SK-N-SH (cell line): ENCODE data around the gene ST6GALNAC3. TPM values are rescaled to one million over a fixed set of nuclear protein-coding genes. Genes with fewer than 3 reads are reported as not detected.

ENCODE experiments used
- CTCF ChIA-PET: fragments of 300-600, 350-600 bp; formaldehyde crosslinking; extraction: SDS; loops from one replicate; lab custom pipeline; 2021; lab: Yijun Ruan, JAX
- POLR2A ChIA-PET: fragments of 350-600 bp; sonication (Branson Sonifier 250); formaldehyde crosslinking; extraction: SDS; loops from one replicate; lab custom pipeline; 2020; ENCODE audit warnings: antibody characterized with exemption, inconsistent platforms; lab: Yijun Ruan, JAX
- DNase-seq: peaks from one replicate; pipeline ENCODE4 v3.0.0; 2012
- H2AFZ ChIP-seq: fragments of 200-600 bp; sonication (generic); 2 replicates; pipeline ENCODE4 v1.8.1; 2016; ENCODE audit warnings: antibody characterized with exemption, mild to moderate bottlenecking, low read depth
- H3F3A ChIP-seq: fragments of 200-600 bp; sonication (generic); replicated peaks from 2 replicates; pipeline ENCODE3; 2016; ENCODE audit warnings: antibody characterized with exemption, mild to moderate bottlenecking; ENCODE audit not compliant: insufficient read depth
- H3K27ac ChIP-seq, 2 experiments: fragments of 200-500 bp in 1 of 2; fragments of 200-600 bp in 1 of 2; sonication (Bioruptor generic) in 1 of 2; sonication (generic), shearing (Covaris generic) in 1 of 2; 2 replicates each; pipeline versions ENCODE4 v1.5.1 to v1.6.1; 2014 to 2016; ENCODE audit warnings: low read depth in 2 of 2, inconsistent platforms in 1 of 2, low read length in 1 of 2, mild to moderate bottlenecking in 1 of 2, mixed read lengths in 1 of 2
- H3K27me3 ChIP-seq: fragments of 200-600 bp; sonication (generic), shearing (Covaris generic); 2 replicates; pipeline ENCODE4 v1.6.1; 2016; ENCODE audit warnings: mixed run types; ENCODE audit not compliant: insufficient read depth
- H3K36me3 ChIP-seq, 2 experiments: fragments of 200-500 bp in 1 of 2; fragments of 200-600 bp in 1 of 2; sonication (Bioruptor generic) in 1 of 2; sonication (generic) in 1 of 2; replicated peaks in 1 of 2; 2 replicates each; pipeline versions ENCODE3 to v1.5.1; 2014 to 2016; ENCODE audit warnings: low read length in 1 of 2, mild to moderate bottlenecking in 1 of 2; ENCODE audit not compliant: insufficient read depth in 2 of 2, control insufficient read depth in 1 of 2
- H3K4me1 ChIP-seq, 2 experiments: fragments of 200-500 bp in 1 of 2; fragments of 200-600 bp in 1 of 2; sonication (Bioruptor generic) in 1 of 2; sonication (generic), shearing (Covaris generic) in 1 of 2; 2 replicates each; pipeline versions ENCODE4 v1.5.1 to v1.6.1; 2014 to 2016; ENCODE audit warnings: low read depth in 1 of 2, low read length in 1 of 2, mixed run types in 1 of 2; ENCODE audit not compliant: insufficient read depth in 2 of 2, control insufficient read depth in 1 of 2
- H3K4me2 ChIP-seq: fragments of 200-600 bp; sonication (generic), shearing (Covaris generic); 2 replicates; pipeline ENCODE4 v1.6.1; 2017; ENCODE audit warnings: mixed run types
- H3K4me3 ChIP-seq, 2 experiments: fragments of 200-500 bp in 1 of 2; fragments of 200-600 bp in 1 of 2; sonication (Bioruptor generic) in 1 of 2; sonication (generic), shearing (Covaris generic) in 1 of 2; 2 replicates each; pipeline versions ENCODE4 v1.5.1 to v1.8.1; 2014 to 2016; ENCODE audit warnings: low read depth in 2 of 2, inconsistent platforms in 1 of 2, low read length in 1 of 2, mild to moderate bottlenecking in 1 of 2, mixed read lengths in 1 of 2, moderate library complexity in 1 of 2
- H3K79me2 ChIP-seq: fragments of 200-600 bp; sonication (generic); 2 replicates; pipeline ENCODE4 v1.8.1; 2017; ENCODE audit warnings: mild to moderate bottlenecking; ENCODE audit not compliant: insufficient read depth
- H3K9ac ChIP-seq: fragments of 200-600 bp; sonication (generic); 2 replicates; pipeline ENCODE4 v1.6.1; 2017; ENCODE audit warnings: mixed run types
- H3K9me2 ChIP-seq: fragments of 200-600 bp; sonication (generic); 2 replicates; pipeline ENCODE4 v1.6.1; 2017; ENCODE audit warnings: mixed run types
- H3K9me3 ChIP-seq: fragments of 200-600 bp; sonication (generic); 2 replicates; pipeline ENCODE4 v1.6.1; 2017; ENCODE audit warnings: mixed run types, mild to moderate bottlenecking, moderate library complexity
- H4K20me1 ChIP-seq: fragments of 200-600 bp; sonication (generic); 2 replicates; pipeline ENCODE4 v1.6.1; 2017; ENCODE audit warnings: mild to moderate bottlenecking, mixed run types; ENCODE audit not compliant: insufficient read depth
- CHD2 ChIP-seq: fragments of 150-350 bp; IDR thresholded peaks from 2 replicates; pipeline ENCODE4 v1.6.1; 2018; ENCODE audit warnings: low read length; ENCODE audit not compliant: partially characterized antibody
- EP300 ChIP-seq, 2 experiments: IDR thresholded peaks; 2 replicates each; pipeline versions ENCODE4 v1.4.0 to v1.6.1; 2012; ENCODE audit warnings: borderline replicate concordance in 1 of 2, low read depth in 1 of 2, low read length in 1 of 2
- FOXM1 ChIP-seq: IDR thresholded peaks from 2 replicates; pipeline ENCODE4 v1.4.0; 2012; ENCODE audit warnings: low read depth, mild to moderate bottlenecking
- GATA2 ChIP-seq: sonication (generic); formaldehyde crosslinking; IDR thresholded peaks from 2 replicates; pipeline ENCODE4 v1.5.0; 2020; ENCODE audit warnings: mild to moderate bottlenecking, missing genetic modification reagents
- JUND ChIP-seq: IDR thresholded peaks from 2 replicates; pipeline ENCODE4 v1.4.0; 2012
- MAX ChIP-seq: IDR thresholded peaks from 2 replicates; pipeline ENCODE4 v1.4.0; 2012; ENCODE audit warnings: low read depth
- MEF2A ChIP-seq: IDR thresholded peaks from 2 replicates; pipeline ENCODE4 v1.4.0; 2012; ENCODE audit warnings: low read depth, borderline replicate concordance
- MXI1 ChIP-seq: IDR thresholded peaks from 2 replicates; pipeline ENCODE4 v1.6.1; 2012; ENCODE audit warnings: mild to moderate bottlenecking, low read depth, low read length, improper control_type of control experiment
- NFIC ChIP-seq: IDR thresholded peaks from 2 replicates; pipeline ENCODE4 v1.4.0; 2012; ENCODE audit warnings: borderline replicate concordance
- PBX3 ChIP-seq: IDR thresholded peaks from 2 replicates; pipeline ENCODE4; 2012
- RAD21 ChIP-seq: IDR thresholded peaks from 2 replicates; pipeline ENCODE4 v1.6.1; 2012; ENCODE audit warnings: mild to moderate bottlenecking, low read length
- RCOR1 ChIP-seq: fragments of 150-350 bp; IDR thresholded peaks from 2 replicates; pipeline ENCODE4 v1.6.1; 2017; ENCODE audit warnings: antibody characterized with exemption, low read length
- RFX5 ChIP-seq: IDR thresholded peaks from 2 replicates; pipeline ENCODE4 v1.6.1; 2012; ENCODE audit warnings: mild to moderate bottlenecking, improper control_type of control experiment, low read length
- RXRA ChIP-seq: IDR thresholded peaks from 2 replicates; pipeline ENCODE4 v1.4.0; 2012; ENCODE audit warnings: low read depth, mild to moderate bottlenecking, borderline replicate concordance
- TAF1 ChIP-seq: IDR thresholded peaks from 2 replicates; pipeline ENCODE4 v1.6.1; 2012; ENCODE audit warnings: low read depth, mild to moderate bottlenecking, low read length, moderate library complexity, borderline replicate concordance
- TCF12 ChIP-seq: IDR thresholded peaks from 2 replicates; pipeline ENCODE4 v1.4.0; 2012
- TEAD4 ChIP-seq: IDR thresholded peaks from 2 replicates; pipeline ENCODE4 v1.4.0; 2012; ENCODE audit warnings: mild to moderate bottlenecking, borderline replicate concordance; ENCODE audit not compliant: insufficient read depth
- WGBS: methylation state at CpG from one replicate; pipeline ENCODE4 v1.1.6; 2017; ENCODE audit warnings: low lambda C conversion rate; 5-methylcytosine and 5-hydroxymethylcytosine counted together
- polyA plus RNA-seq, 3 experiments: library from polyadenylated mRNA; depleted of rRNA; stranded (reverse); fragments of >200 nt; gene quantifications; 2 replicates each; pipeline ENCODE4 v1.2.3, GENCODE V29; 2012
- TF ChIP-seq, protein P1 (sequence below): IDR thresholded peaks from 2 replicates; pipeline ENCODE4 v1.4.0; 2012; ENCODE audit warnings: low read depth, borderline replicate concordance
- TF ChIP-seq, protein P2 (sequence below): fragments of 150-350 bp; IDR thresholded peaks from 2 replicates; pipeline ENCODE4 v1.6.1; 2016; ENCODE audit warnings: mild to moderate bottlenecking, low read depth, low read length

The ST6GALNAC3 gene
- polyA plus RNA-seq, 1 of the 3 experiments (the other 2 are of a cell fraction), result 8.1 TPM

GRCh38 chr1:76161451-76161850 lies 86.9 kb downstream of the ST6GALNAC3 start:
- TF ChIP-seq MXI1 (no peak), PBX3 (no peak), RCOR1 (no peak), TCF12 (no peak), TAF1 (no peak), RFX5 (no peak), GATA2 (CRISPR knock-in tag) (no peak), JUND (no peak), RAD21 (no peak)
- TF ChIP-seq, protein P1, sequence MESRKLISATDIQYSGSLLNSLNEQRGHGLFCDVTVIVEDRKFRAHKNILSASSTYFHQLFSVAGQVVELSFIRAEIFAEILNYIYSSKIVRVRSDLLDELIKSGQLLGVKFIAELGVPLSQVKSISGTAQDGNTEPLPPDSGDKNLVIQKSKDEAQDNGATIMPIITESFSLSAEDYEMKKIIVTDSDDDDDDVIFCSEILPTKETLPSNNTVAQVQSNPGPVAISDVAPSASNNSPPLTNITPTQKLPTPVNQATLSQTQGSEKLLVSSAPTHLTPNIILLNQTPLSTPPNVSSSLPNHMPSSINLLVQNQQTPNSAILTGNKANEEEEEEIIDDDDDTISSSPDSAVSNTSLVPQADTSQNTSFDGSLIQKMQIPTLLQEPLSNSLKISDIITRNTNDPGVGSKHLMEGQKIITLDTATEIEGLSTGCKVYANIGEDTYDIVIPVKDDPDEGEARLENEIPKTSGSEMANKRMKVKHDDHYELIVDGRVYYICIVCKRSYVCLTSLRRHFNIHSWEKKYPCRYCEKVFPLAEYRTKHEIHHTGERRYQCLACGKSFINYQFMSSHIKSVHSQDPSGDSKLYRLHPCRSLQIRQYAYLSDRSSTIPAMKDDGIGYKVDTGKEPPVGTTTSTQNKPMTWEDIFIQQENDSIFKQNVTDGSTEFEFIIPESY, result no peak
- TF ChIP-seq, protein P2, sequence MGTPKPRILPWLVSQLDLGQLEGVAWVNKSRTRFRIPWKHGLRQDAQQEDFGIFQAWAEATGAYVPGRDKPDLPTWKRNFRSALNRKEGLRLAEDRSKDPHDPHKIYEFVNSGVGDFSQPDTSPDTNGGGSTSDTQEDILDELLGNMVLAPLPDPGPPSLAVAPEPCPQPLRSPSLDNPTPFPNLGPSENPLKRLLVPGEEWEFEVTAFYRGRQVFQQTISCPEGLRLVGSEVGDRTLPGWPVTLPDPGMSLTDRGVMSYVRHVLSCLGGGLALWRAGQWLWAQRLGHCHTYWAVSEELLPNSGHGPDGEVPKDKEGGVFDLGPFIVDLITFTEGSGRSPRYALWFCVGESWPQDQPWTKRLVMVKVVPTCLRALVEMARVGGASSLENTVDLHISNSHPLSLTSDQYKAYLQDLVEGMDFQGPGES, result no peak
- 88% methylated on average over 2 of the region's 2 CpGs for WGBS
- Histone ChIP-seq H4K20me1 (no peaks in the 10 kb centered on the region), H3K4me2 (no peak overlapping the region), H3F3A (no peaks in the 10 kb centered on the region), H3K27ac (no peak overlapping the region), H3K4me3 (no peak overlapping the region), H2AFZ (no peak overlapping the region), H3K9me2 (no peaks in the 10 kb centered on the region), H3K27me3 (no peaks in the 10 kb centered on the region), H3K36me3 (no peaks in the 10 kb centered on the region), H3K4me1 (peaks cover 0 to 2% of the 10 kb centered on the region in 2 experiments; a peak in 1 of 4 replicates), H3K9ac (no peak overlapping the region), H3K9me3 (no peaks in the 10 kb centered on the region), H3K79me2 (no peaks in the 10 kb centered on the region; the same call in 1 of the 2 replicates)
- CTCF ChIA-PET, result interaction anchor here (0.9 kb wide), 1 partner anchor 982 kb away, joined by 4 read pairs; no protein-coding TSS in a partner anchor
- no peak for DNase-seq
- POLR2A ChIA-PET, result no interaction called here

DNA sequence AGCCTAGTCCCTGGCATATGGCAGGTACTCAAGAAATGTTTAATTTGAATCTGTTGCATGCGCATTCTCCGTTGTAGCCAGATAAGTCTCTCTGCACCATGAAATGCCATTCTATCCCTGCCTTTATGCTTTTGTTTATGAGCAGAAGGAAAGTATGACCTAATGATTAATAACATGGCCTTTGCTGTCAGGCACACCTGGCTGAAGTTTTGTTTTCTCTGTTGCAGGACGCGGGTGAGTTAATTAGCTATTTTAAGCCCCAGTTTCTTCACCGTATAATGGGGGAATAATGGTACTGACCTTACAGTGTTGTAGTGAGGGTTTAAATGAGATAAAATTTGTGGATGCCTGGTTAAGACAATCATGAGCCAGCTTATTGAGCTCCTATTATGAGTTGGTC lies 87.7 kb downstream of the ST6GALNAC3 start:
- no peak for DNase-seq
- Histone ChIP-seq H3K27me3 (no peaks in the 10 kb centered on the region), H3K4me3 (no peak overlapping the region), H3K9me2 (no peaks in the 10 kb centered on the region), H3F3A (no peaks in the 10 kb centered on the region)
- POLR2A ChIA-PET, result no interaction called here
- CTCF ChIA-PET, result interaction anchor here (0.6 to 3.1 kb wide), 3 partner anchors 8 to 964 kb away, joined by 3 to 15 read pairs (median 7); no protein-coding TSS in a partner anchor
- WGBS, result 96% methylated on average over 5 of the region's 5 CpGs
- TF ChIP-seq, protein P2, result no peak
- TF ChIP-seq MAX, result no peak
- TF ChIP-seq RXRA, result no peak
- no peak for TF ChIP-seq TCF12
- no peak for TF ChIP-seq MEF2A
- TF ChIP-seq NFIC, result no peak
- TF ChIP-seq TAF1, result no peak
- no peak for TF ChIP-seq RCOR1
- TF ChIP-seq TEAD4, result no peak
- no peak for TF ChIP-seq FOXM1
- no peak for TF ChIP-seq CHD2
- TF ChIP-seq EP300 (IDR thresholded peaks at IDR 0.05; ENCODE audit: borderline replicate concordance in 1 of 2, low read depth in 1 of 2, low read length in 1 of 2), result no peak
- TF ChIP-seq PBX3, result no peak
- no peak for TF ChIP-seq MXI1
- TF ChIP-seq, all 33 proteins: peak for 0
- no peaks in the 10 kb centered on the region; the same call in 1 of the 2 replicates for H3K79me2 ChIP-seq
- H3K4me1 ChIP-seq, result peaks cover 0 to 2% of the 10 kb centered on the region in 2 experiments; a peak in 1 of 4 replicates
- H3K4me2 ChIP-seq, result no peak overlapping the region
- no peak overlapping the region for H2AFZ ChIP-seq
- no peaks in the 10 kb centered on the region for H3K36me3 ChIP-seq
- H3K9me3 ChIP-seq, result no peaks in the 10 kb centered on the region
- no peak overlapping the region for H3K9ac ChIP-seq
- H4K20me1 ChIP-seq, result no peaks in the 10 kb centered on the region
- no peak overlapping the region for H3K27ac ChIP-seq
